GM10847 (cell line): ENCODE results near the gene SLC35F3.

ENCODE experiments used
- POLR2A ChIP-seq: IDR thresholded peaks from 2 replicates; pipeline ENCODE4 v1.6.1; 2011; ENCODE audit not compliant: insufficient read length; ENCODE audit errors: extremely low read depth

The SLC35F3 gene

DNA sequence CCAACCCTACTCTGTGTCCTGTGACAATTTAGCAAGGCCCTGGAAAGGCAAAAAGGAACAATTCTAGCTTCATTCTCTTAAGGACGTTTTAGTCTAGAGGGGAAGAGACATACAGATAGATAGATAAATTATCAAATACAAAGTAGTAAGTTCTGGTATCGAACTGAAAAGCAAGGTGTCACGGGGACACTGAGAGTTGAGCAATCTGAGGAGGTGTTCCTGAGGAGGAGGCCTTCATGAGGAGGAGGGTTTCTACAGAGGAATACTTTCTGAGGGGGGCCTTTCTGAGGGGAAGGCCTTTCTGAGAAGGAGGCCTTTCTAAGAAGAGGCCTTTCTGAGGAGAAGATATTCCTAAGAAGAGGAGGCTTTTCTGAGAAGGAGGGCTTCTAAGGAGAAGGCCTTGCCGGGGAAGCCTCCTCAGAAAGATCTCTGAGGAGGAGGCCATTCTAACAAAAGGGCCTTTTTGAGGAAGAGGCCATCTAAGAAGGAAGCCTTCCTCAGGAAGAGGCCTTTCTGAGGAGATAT lies 312.9 kb downstream of the SLC35F3 start:
- TF ChIP-seq POLR2A = no peak

DNA sequence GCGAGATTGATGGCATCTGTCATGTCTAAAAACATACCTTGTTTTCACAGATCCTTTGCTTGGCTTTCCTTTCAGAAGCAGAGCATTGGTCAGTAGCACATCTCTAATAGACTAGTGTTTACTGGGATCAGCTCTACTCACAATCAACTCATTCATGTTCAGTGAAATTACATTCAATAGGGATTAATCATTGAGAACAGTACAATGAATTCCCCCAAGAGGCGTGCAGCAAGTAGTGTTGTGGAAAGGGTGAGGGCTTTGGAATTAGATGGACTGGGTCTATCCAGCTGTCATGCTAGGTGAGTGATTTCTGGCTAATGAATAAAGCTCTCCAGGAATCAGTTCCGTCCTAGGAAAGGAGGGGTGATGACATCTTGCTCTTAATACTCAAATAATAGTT lies 313.6 kb downstream of the SLC35F3 start:
- TF ChIP-seq POLR2A = no peak

DNA sequence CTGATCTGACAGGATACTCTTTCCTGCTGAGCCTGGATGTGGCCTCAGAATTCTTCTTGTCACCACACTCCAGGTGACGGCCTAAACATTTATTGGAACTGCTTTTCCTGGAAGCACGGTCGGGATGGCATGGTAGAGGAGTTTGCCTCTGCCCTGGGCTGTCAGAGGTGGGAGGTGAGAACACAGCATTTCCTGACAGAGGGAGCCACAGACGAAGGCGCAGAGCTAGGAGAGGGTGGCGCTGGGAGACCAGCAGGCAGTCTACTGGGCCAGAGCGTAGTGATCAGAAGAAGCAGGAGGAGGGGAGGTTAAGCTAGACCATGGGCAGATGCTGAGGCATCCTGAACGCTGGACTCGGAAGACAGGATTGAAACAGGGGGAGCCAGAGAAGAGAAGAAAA lies 315.2 kb downstream of the SLC35F3 start:
- no peak for TF ChIP-seq POLR2A

DNA sequence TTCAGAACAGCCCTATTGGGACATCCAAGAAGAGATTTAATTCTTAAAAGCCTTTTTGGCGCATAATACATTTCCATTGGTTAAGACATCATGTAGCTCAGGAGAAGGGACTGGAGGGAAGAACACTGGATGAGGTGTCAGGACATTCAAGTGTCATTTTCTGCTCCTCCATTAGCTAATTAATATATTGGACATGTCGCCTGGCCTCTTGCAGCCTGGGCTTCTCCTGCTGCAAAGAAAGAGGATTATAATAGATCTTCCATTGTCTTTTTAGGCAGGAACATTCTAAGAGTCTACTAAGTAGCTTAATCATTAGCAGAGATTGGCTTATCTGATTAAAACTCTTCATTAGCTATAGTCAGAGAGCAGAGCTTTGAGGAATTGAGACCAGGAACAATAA lies 317.1 kb downstream of the SLC35F3 start:
- no peak for TF ChIP-seq POLR2A

DNA sequence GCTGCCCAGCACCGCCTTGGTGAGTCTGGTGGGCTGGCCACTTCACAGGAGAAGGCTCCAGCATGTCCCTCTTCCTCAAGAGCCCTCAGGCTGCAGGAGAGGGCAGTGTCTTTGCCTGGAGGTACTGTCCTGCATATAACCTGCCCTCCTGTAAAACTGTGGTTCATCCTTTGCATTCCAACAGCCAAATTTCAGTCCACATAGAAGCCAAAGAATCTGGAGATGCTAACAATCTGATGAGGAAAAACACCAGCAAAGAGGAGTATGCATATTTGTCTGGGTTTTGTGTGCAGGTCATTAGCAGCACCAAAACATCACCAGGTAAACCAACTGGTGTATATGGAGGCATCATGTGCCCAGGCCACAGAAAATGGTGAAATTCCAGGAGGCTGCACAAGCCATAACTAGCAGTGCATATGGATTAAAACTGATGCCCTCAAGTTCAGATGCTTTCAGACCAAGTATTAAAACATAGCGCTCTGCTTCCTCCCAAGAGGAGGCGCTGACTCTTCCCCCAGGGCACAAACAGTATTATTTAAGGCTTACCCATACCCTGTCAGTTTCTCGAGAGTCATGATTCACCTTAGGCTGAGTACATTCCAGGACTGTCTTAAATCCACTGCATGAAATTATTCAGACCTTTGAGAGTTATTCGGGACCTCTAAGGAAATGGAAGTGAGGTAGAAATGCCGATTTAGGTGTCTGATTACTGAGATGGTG lies 318.2 kb downstream of the SLC35F3 start:
- TF ChIP-seq POLR2A = no peak

DNA sequence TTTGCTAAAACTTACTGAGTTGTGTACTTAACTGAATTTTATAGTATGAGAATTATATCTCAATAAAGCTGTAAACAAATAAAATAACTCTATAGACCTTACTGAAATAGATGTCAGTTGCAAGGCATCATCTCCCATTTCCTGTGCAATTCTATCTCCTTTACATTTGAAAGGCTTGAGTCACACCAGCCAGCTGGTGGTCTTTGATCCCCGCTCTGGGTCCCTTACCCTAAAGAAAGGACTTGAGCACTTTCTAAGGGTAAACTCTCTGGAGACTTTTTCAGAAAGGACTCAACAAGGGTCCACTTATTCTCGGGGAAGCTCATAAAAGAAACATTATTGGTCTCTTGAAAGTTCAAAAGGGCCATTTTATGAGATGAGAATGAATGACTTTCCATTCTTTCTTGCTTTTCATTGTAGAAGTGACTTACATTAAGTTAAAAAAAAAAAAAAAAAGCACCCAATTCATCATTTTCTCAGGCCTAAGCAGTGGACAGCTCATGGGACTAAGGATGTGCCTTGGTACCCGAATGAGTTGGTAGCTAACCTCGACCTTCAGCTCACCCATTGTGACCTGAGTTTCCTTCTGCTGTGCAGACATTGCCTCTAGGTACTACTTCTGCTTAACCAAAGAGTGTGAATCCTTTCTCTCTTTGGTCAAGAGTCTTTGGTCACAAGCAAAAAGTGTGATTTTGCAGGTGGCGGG lies 321.8 kb downstream of the SLC35F3 start:
- TF ChIP-seq POLR2A = no peak

DNA sequence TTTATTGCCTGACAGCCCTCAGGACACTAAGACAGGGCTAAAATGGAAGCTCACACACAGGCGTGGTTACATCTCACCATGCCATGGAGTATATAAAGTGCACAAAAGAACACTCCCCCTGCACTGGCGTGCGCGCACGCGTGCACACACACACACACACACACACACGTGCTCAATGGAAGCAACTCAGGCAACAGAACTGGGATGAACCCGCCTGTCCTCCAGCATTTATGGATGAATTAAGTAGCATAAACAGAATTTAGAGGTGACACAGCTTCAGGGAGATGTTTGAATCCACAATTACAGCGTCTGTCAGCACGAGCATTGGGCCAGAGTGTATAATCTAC lies 322.3 kb downstream of the SLC35F3 start:
- TF ChIP-seq POLR2A = no peak

DNA sequence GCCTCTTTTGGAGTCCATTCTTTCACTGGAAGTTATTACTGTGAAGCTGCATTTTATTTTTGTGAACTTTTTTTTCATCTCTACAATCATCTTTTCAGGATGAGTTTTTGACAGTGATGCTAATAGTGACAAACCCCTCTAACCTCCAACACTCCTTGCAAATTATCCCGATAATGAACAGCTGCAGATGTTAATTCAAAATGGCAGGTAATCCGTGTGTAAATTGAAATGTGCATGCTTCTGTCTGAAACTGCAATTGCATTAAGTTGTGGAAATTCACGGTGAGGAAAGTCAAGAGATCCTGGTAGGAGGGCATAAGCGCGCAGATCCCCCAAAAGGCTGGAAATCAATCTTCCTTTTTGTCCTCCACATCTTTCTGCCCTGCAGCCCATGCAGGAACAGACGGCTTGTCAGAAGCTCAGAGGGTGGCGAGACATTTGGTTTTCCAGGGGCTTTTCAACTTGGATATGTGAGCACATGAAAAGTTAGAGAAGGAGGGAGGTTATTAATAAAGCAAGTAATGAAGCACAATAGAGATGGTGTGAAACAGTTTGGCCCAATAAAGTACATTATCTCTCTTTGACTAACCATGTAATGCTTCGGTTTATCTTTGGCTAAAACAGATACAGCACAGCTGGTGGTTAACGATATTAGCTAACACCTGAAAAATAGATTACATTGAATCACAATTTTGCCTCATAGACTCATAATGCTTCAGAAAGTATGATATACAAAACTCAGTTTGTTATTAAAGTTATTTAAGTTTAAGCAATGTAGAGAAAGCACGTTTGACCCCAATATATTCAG lies 325.3 kb downstream of the SLC35F3 start:
- no peak for TF ChIP-seq POLR2A

DNA sequence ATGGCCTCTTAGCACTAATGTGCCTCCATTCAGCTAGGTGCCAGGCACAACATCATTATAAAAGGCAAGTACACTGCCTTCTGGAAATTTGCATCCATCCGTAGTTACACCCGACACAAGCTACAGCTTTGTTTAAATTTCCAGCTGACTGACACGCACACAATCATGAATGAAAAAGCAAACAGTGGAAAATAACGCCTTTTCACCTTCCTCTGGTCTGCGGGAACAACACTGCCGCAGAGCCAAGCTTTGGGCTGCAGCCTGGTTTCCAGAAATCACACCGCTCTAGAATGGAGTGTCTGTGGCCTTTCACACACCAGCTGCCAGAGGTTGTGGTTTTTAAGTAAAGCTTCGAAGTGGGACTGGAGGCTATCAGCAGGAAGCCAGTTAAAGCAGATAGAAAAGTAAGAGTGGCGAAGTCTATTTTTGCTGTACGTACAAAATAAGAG lies 326.0 kb downstream of the SLC35F3 start:
- TF ChIP-seq POLR2A = no peak

DNA sequence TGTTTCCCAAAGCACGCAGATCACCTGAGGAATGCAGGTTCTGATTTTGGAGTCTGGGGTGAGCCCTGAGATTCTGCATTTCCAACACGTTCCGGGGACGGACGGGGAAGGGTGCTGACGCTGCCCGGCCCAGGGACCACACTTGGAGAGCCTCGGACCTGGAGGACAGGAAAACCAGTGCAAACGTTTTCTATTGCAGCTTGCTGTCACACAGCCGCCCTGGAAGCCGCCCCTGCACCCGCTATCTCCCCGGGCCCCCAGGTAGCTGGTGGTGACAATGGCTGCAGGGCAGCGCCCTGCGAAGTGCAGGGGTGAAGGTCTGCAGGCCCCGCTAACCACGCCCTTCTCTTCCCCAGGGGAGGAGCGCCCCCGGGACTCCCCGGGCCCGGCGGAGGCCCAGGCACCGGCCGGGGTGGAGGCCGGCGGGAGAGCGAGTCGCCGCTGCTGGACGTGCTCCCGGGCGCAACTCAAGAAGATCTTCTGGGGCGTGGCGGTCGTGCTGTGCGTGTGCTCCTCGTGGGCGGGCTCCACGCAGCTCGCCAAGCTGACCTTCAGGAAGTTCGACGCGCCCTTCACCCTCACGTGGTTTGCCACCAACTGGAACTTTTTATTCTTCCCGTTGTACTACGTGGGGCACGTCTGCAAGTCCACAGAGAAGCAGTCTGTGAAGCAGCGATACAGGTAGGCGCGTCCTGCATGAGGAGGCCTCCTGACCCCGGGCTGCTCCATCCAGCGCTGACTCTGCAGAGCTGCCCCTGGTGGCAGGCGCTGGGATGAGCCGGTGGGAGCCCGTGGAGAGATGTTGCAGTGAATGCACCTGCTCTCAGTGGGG lies 326.8 kb downstream of the SLC35F3 start:
- no peak for TF ChIP-seq POLR2A

DNA sequence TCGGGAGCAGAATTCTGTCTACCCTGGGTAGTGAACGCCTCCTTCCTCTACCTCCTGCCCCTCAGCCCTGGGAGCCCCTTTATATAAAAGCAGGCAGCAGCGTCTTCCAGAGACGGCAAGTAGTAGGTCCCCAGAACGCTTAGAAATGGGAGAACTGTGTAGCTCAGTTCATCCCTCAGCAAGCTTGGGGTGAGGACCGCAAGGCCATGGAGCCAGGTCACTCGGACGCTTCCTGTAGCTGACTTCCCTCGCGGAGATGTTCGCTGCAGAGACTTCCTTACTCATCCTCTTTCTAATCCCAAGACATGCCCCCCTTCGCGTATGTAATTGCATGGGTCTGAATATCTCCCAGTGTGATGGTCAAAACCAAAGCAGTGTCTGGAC lies 327.4 kb downstream of the SLC35F3 start:
- TF ChIP-seq POLR2A = no peak

DNA sequence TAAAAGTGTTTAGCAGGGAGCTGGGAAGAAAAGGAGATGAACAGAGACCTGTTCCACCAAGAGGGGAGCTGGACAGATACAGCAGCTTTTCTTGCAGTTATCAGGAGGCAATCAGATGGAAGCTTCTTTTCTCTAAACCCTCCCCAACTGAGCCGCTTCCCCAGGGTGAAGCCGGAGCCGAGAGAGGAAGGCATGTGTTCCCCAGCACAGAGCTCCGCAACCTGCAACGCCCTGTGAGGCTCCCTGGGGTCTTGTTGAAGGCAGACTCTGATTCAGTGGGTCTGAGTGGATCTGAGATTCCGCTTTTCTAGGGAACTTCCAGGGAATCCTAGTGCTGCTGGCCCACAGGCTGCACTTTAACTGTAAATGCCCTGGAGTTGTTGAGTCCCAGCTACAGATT lies 329.7 kb downstream of the SLC35F3 start:
- no peak for TF ChIP-seq POLR2A

DNA sequence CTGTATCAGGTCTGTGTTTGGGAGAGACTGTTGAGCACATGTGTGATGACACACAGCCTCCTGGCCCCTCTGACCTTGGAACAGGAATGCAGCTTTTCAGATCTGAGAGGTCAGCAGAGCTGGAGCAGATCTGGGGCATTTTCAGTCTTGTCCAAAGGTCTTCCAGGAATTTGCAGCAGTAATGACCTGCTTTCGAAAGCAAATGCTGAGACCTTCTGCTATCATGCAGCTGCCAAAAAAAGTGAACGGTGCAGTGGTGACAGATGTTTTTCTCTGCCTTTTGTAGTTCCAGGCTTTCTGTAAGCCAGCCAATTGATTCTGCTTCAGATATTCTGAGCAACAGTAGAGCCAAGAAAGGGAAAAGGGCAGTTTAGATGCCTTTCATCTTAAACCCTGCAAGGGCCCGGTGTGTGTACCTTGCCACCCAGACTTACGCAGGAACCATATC lies 331.0 kb downstream of the SLC35F3 start:
- TF ChIP-seq POLR2A = no peak

DNA sequence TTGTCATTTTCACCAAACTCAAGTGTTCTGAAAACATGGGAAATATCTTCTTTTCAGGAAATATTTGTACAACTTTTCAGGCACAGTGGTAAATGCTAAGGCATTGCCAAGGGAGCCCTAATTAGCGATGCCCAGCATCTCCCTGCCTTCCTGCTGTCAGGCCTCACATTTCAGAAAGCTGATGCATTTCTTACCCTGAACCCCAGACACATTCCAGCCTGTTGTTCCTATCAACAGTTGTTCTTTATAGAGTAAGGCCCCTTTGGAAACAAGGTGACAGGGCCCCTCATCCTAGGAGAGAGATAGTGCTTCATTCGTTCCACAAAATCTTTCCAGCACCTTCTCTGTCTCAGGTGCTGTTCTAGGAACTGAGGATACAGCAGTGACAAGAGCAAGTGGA lies 332.9 kb downstream of the SLC35F3 start:
- TF ChIP-seq POLR2A = no peak

DNA sequence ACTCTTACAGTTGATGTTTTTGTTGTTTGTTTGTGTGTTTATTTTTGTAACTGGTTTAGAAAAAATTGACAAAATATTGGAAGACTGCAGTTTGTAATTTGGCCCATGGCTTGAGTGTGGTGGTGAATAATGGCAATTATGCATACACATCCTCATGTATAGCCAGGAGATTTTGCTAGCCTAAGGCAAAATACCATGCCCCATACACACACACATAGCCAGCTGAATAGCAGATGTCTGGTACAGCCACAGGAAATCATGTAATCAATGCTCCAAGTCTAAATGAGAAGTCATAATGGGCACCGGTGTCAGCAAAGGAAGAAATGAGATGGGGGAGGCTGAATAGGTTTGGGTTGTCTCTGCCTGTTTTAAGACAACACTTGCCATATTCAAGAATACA lies 333.6 kb downstream of the SLC35F3 start:
- no peak for TF ChIP-seq POLR2A
